Measurements from ENCODE around the gene SPINK4. TPM values are rescaled to one million over a fixed set of nuclear protein-coding genes. Genes with fewer than 3 reads are reported as not detected.

The SPINK4 gene
- total RNA-seq, 1 donor from 2014 or later, result not detected

- Histone ChIP-seq H3K36me3 (ENCODE audit: control insufficient read depth, insufficient read depth, low read length) (no peaks in the 10 kb centered on the region), H3K4me3 (ENCODE audit: low read depth, low read length) (peak within 1 kb of the TSS; percentile 63), H3K27me3 (ENCODE audit: control insufficient read depth, insufficient read depth, low read length) (no peaks in the 10 kb centered on the region)
- DNase-seq (ENCODE audit: low read depth), result peak; percentile 78
- TF ChIP-seq CTCF (IDR thresholded peaks at IDR 0.05; ENCODE audit: insufficient read depth, low read length, poor library complexity, severe bottlenecking), result no peak
Measured at GRCh38 chr9:33290247-33291030, 50.5 kb downstream of the SPINK4 start, which contains the start of gene NFX1. TSS of gene NFX1 (plus strand) at chr9:33290516. CDS start at chr9:33290573, 57 bp downstream.

DNA sequence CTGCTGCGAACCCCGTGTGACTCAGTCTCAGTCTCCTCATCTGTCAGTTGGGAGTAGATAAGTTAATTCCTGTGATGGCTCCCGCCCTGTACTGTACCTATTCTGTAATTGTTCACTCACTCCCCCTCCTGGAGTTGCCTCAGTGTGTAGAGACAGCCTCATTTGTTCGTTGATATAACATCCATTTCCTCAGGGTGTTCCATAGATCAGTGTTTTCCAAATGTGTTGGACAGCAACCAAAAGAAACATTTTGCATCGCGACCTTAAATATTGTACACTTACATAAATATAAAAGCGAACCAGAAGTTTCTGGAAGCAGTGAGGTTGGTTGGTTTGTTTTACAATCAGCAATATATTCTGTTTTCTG is 51.0 kb downstream of the SPINK4 start:
- Histone ChIP-seq H3K36me3 (ENCODE audit: control insufficient read depth, insufficient read depth, low read length) (no peaks in the 10 kb centered on the region), H3K4me3 (ENCODE audit: low read depth, low read length) (peak overlapping the region; percentile 63), H3K27me3 (ENCODE audit: control insufficient read depth, insufficient read depth, low read length) (no peaks in the 10 kb centered on the region)
- DNase-seq (ENCODE audit: low read depth), result no peak
- no peak for TF ChIP-seq CTCF (IDR thresholded peaks at IDR 0.05; ENCODE audit: insufficient read depth, low read length, poor library complexity, severe bottlenecking)

GRCh38 chr9:33291901-33292300 is 51.9 kb downstream of the SPINK4 start:
- no peaks in the 10 kb centered on the region for H3K36me3 ChIP-seq (ENCODE audit: control insufficient read depth, insufficient read depth, low read length)
- no peak for TF ChIP-seq CTCF (IDR thresholded peaks at IDR 0.05; ENCODE audit: insufficient read depth, low read length, poor library complexity, severe bottlenecking)
- no peaks in the 10 kb centered on the region for H3K27me3 ChIP-seq (ENCODE audit: control insufficient read depth, insufficient read depth, low read length)
- DNase-seq (ENCODE audit: low read depth), result no peak
- H3K4me3 ChIP-seq (ENCODE audit: low read depth, low read length), result no peak overlapping the region

GRCh38 chr9:33293782-33294181 is 53.8 kb downstream of the SPINK4 start:
- Histone ChIP-seq H3K4me3 (ENCODE audit: low read depth, low read length) (no peak overlapping the region), H3K36me3 (ENCODE audit: control insufficient read depth, insufficient read depth, low read length) (no peaks in the 10 kb centered on the region), H3K27me3 (ENCODE audit: control insufficient read depth, insufficient read depth, low read length) (no peaks in the 10 kb centered on the region)
- TF ChIP-seq CTCF (IDR thresholded peaks at IDR 0.05; ENCODE audit: insufficient read depth, low read length, poor library complexity, severe bottlenecking), result no peak
- no peak for DNase-seq (ENCODE audit: low read depth)

DNA sequence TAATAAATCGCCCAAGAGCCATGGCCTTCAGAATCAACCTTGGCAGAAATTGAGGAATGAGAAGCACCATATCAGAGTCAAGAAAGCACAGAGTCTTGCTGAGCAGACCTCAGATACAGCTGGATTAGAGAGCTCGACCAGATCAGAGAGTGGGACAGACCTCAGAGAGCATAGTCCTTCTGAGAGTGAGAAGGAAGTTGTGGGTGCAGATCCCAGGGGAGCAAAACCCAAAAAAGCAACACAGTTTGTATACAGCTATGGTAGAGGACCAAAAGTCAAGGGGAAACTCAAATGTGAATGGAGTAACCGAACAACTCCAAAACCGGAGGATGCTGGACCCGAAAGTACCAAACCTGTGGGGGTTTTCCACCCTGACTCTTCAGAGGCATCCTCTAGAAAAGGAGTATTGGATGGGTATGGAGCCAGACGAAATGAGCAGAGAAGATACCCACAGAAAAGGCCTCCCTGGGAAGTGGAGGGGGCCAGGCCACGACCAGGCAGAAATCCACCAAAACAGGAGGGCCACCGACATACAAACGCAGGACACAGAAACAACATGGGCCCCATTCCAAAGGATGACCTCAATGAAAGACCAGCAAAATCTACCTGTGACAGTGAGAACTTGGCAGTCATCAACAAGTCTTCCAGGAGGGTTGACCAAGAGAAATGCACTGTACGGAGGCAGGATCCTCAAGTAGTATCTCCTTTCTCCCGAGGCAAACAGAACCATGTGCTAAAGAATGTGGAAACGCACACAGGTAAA is 54.9 kb downstream of the SPINK4 start:
- Histone ChIP-seq H3K36me3 (ENCODE audit: control insufficient read depth, insufficient read depth, low read length) (no peaks in the 10 kb centered on the region), H3K27me3 (ENCODE audit: control insufficient read depth, insufficient read depth, low read length) (no peaks in the 10 kb centered on the region), H3K4me3 (ENCODE audit: low read depth, low read length) (no peak overlapping the region)
- TF ChIP-seq CTCF (IDR thresholded peaks at IDR 0.05; ENCODE audit: insufficient read depth, low read length, poor library complexity, severe bottlenecking), result no peak
- no peak for DNase-seq (ENCODE audit: low read depth)
